CD4-positive, alpha-beta T cell treated with Interleukin-1 beta for 1 hour (primary cell): ENCODE results near the gene S100A5.
A peak's percentile ranks its signal among the peaks of the same experiment; 100 is the strongest.

Source experiments
- DNase-seq, 2 donors: peaks; one replicate each; pipeline ENCODE4 v3.0.0-alpha.2; 2020 to 2022

Gene S100A5

GRCh38 chr1:153546796-153547559 is 6.2 kb upstream of the S100A5 start:
- DNase-seq = no peak

- no peak for DNase-seq
Observed at GRCh38 chr1:153546371-153546770, 5.6 kb upstream of the S100A5 start.

- DNase-seq = peak; percentile 83 to 88
Observed at GRCh38 chr1:153545067-153546055, 4.6 kb upstream of the S100A5 start, which contains the start of gene S100A4. TSS of gene S100A4 (minus strand) at chr1:153545806. CDS start at chr1:153544794, 1,012 bp downstream.

- no peak for DNase-seq
Observed at GRCh38 chr1:153544453-153545066, 3.8 kb upstream of the S100A5 start.

GRCh38 chr1:153543736-153544135 is 3.0 kb upstream of the S100A5 start:
- DNase-seq = no peak

- no peak for DNase-seq
Observed at GRCh38 chr1:153542956-153543711, 2.4 kb upstream of the S100A5 start.

GRCh38 chr1:153541641-153542590 is 1.2 kb upstream of the S100A5 start:
- no peak for DNase-seq

GRCh38 chr1:153539395-153540093 is 1.2 kb downstream of the S100A5 start:
- DNase-seq = no peak

GRCh38 chr1:153538315-153538821 is 2.4 kb downstream of the S100A5 start:
- no peak for DNase-seq

- no peak for DNase-seq
Observed at GRCh38 chr1:153537376-153537730, 3.4 kb downstream of the S100A5 start.

GRCh38 chr1:153536671-153537375 is 3.9 kb downstream of the S100A5 start:
- no peak for DNase-seq

GRCh38 chr1:153536012-153536670 is 4.6 kb downstream of the S100A5 start:
- peak; percentile 87 to 88 for DNase-seq

- peak; percentile 50 to 56 for DNase-seq
Observed at GRCh38 chr1:153535242-153536011, 5.3 kb downstream of the S100A5 start, which contains the start of gene S100A6. TSS of gene S100A6 (minus strand) at chr1:153535991. CDS start at chr1:153535339, 652 bp downstream.

- DNase-seq = no peak
Observed at GRCh38 chr1:153534925-153535241, 5.9 kb downstream of the S100A5 start.

- no peak for DNase-seq
Observed at GRCh38 chr1:153534226-153534924, 6.4 kb downstream of the S100A5 start.

GRCh38 chr1:153533689-153534201 is 7.0 kb downstream of the S100A5 start:
- peak; percentile 22 to 41 for DNase-seq
